ENCODE measurements around the gene ATP2A2. TPM values are rescaled to one million over a fixed set of nuclear protein-coding genes. Genes with fewer than 3 reads are reported as not detected.

Gene ATP2A2
- total and polyA plus RNA-seq, 2 donors (not counting 1 experiment from before 2014, with no cell fraction given): 35.3 to 68.2 TPM

DNA sequence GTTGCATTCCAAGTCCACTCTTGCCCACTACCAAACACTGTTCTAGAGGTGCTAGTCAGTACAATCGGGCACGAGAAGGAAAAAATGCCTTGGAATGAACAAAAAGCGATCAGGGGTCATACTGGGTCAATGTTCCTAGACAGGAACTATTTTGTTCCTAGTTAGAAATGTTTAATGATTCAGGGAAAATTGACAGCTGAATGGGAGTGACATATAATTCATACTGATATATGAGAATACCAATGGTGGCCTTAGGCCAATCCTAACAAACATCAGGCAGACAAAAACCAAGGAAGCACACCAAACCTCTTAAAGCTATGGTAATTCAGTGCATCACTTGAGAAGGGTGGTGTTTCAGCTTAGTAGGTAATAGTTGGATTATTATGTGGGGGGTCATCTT, 71.4 kb downstream of the ATP2A2 start:
- POLR2A ChIA-PET: no interaction called here
- no peak overlapping the region for H3K4me3 ChIP-seq (ENCODE audit: control extremely low read depth in 1 of 5, extremely low read depth in 1 of 5, insufficient read depth in 1 of 5, low read depth in 2 of 5, low read length in 4 of 5)
- peaks cover 0 to 3% (median 0%) of the 10 kb centered on the region in 4 experiments for H3K27me3 ChIP-seq (replicated peaks in 1 of 4; ENCODE audit: control extremely low read depth in 1 of 4, control insufficient read depth in 3 of 4, insufficient read depth in 4 of 4, low read length in 3 of 4)
- TF ChIP-seq EZH2 (IDR thresholded peaks at IDR 0.05; ENCODE audit: borderline replicate concordance, insufficient read depth, low read depth, low read length, poor library complexity, severe bottlenecking) (no peak), CTCF (IDR thresholded peaks at IDR 0.05) (no peak)
- Mint-ChIP-seq H3K9me3 (ENCODE audit: insufficient read depth) (no peaks in the 10 kb centered on the region), H3K27me3 (no peaks in the 10 kb centered on the region), H3K4me1 (peaks cover 25% of the 10 kb centered on the region), H3K4me3 (no peak overlapping the region), H3K27ac (no peak overlapping the region)
- ATAC-seq (ENCODE audit: low read depth) (no peak), DNase-seq (no peak)
- CTCF ChIA-PET: interaction anchor here (1.2 to 3.7 kb wide), 3 partner anchors 19 to 248 kb away, joined by 3 to 30 read pairs (median 5); no protein-coding TSS in a partner anchor
- H4K20me1 ChIP-seq (ENCODE audit: control insufficient read depth, insufficient read depth, low read length, poor library complexity, severe bottlenecking): no peaks in the 10 kb centered on the region
- peaks cover 0 to 12% of the 10 kb centered on the region in 2 experiments for H3K36me3 ChIP-seq (replicated peaks in 1 of 2; ENCODE audit: control extremely low read depth in 1 of 2, control insufficient read depth in 1 of 2, extremely low read depth in 1 of 2, insufficient read depth in 2 of 2, low read length in 1 of 2)
- no peak overlapping the region for H3K27ac ChIP-seq (ENCODE audit: low read length in 2 of 2)
- H2AFZ ChIP-seq (ENCODE audit: insufficient read depth, low read depth, low read length, poor library complexity, severe bottlenecking): no peak overlapping the region
- H3K79me2 ChIP-seq (ENCODE audit: control insufficient read depth, insufficient read depth, low read length): no peaks in the 10 kb centered on the region
- H3K4me1 ChIP-seq (ENCODE audit: control insufficient read depth in 2 of 2, insufficient read depth in 2 of 2, low read length in 2 of 2): peaks cover 12 to 16% of the 10 kb centered on the region in 2 donors
- no CpG with 5 or more reads among the region's 3 CpGs for WGBS (ENCODE audit: insufficient coverage)
- H3K9ac ChIP-seq (ENCODE audit: low read length): no peak overlapping the region
- no peak overlapping the region for H3K4me2 ChIP-seq (replicated peaks; ENCODE audit: low read depth, low read length, poor library complexity, severe bottlenecking)
- intact Hi-C loops (cut with micrococcal nuclease): no loop called here
- H3K9me3 ChIP-seq (ENCODE audit: control extremely low read depth in 1 of 3, control insufficient read depth in 2 of 3, insufficient read depth in 1 of 3, low read length in 2 of 3): no peaks in the 10 kb centered on the region

GRCh38 chr12:110353211-110353965, 72.3 kb downstream of the ATP2A2 start:
- Mint-ChIP-seq H3K4me1 (peaks cover 25% of the 10 kb centered on the region), H3K27me3 (no peaks in the 10 kb centered on the region), H3K9me3 (ENCODE audit: insufficient read depth) (no peaks in the 10 kb centered on the region), H3K27ac (no peak overlapping the region), H3K4me3 (no peak overlapping the region)
- no peak overlapping the region for H3K4me2 ChIP-seq (replicated peaks; ENCODE audit: low read depth, low read length, poor library complexity, severe bottlenecking)
- no peaks in the 10 kb centered on the region for H3K79me2 ChIP-seq (ENCODE audit: control insufficient read depth, insufficient read depth, low read length)
- no peaks in the 10 kb centered on the region for H4K20me1 ChIP-seq (ENCODE audit: control insufficient read depth, insufficient read depth, low read length, poor library complexity, severe bottlenecking)
- H3K27me3 ChIP-seq (replicated peaks in 1 of 4; ENCODE audit: control extremely low read depth in 1 of 4, control insufficient read depth in 3 of 4, insufficient read depth in 4 of 4, low read length in 3 of 4): peaks cover 0 to 3% (median 0%) of the 10 kb centered on the region in 4 experiments
- TF ChIP-seq CTCF (IDR thresholded peaks at IDR 0.05): no peak
- no peak for TF ChIP-seq EZH2 (IDR thresholded peaks at IDR 0.05; ENCODE audit: borderline replicate concordance, insufficient read depth, low read depth, low read length, poor library complexity, severe bottlenecking)
- no peaks in the 10 kb centered on the region for H3K9me3 ChIP-seq (ENCODE audit: control extremely low read depth in 1 of 3, control insufficient read depth in 2 of 3, insufficient read depth in 1 of 3, low read length in 2 of 3)
- intact Hi-C loops (cut with micrococcal nuclease): no loop called here
- no peak for ATAC-seq (ENCODE audit: low read depth)
- H3K27ac ChIP-seq (ENCODE audit: low read length in 2 of 2): no peak overlapping the region
- H3K4me1 ChIP-seq (ENCODE audit: control insufficient read depth in 2 of 2, insufficient read depth in 2 of 2, low read length in 2 of 2): peaks cover 12 to 16% of the 10 kb centered on the region in 2 donors
- peaks cover 0 to 2% of the 10 kb centered on the region in 2 experiments for H3K36me3 ChIP-seq (replicated peaks in 1 of 2; ENCODE audit: control extremely low read depth in 1 of 2, control insufficient read depth in 1 of 2, extremely low read depth in 1 of 2, insufficient read depth in 2 of 2, low read length in 1 of 2)
- H3K4me3 ChIP-seq (ENCODE audit: control extremely low read depth in 1 of 5, extremely low read depth in 1 of 5, insufficient read depth in 1 of 5, low read depth in 2 of 5, low read length in 4 of 5): no peak overlapping the region
- POLR2A ChIA-PET: no interaction called here
- 92% methylated on average over 8 of the region's 13 CpGs for WGBS (ENCODE audit: insufficient coverage)
- H2AFZ ChIP-seq (ENCODE audit: insufficient read depth, low read depth, low read length, poor library complexity, severe bottlenecking): no peak overlapping the region
- no peak overlapping the region for H3K9ac ChIP-seq (ENCODE audit: low read length)
- CTCF ChIA-PET: interaction anchor here (0.6 to 3.7 kb wide), 9 partner anchors 16 to 960 kb away, joined by 3 to 30 read pairs (median 4); no protein-coding TSS in a partner anchor
- no peak for DNase-seq

Measured in B cell (primary cell).